GM18499 (cell line): ENCODE results near the gene IL1B.
A peak's percentile ranks its signal among the peaks of the same experiment; 100 is the strongest.

Experiments
- ATAC-seq: cut with Tn5 transposase; IDR thresholded peaks from one replicate; pipeline ENCODE4 v1.9.1; 2021; ENCODE audit warnings: moderate number of reproducible peaks; ENCODE audit not compliant: insufficient read depth, unreplicated experiment

IL1B gene

GRCh38 chr2:112836695-112837117, at the start of gene IL1B:
Gene IL1B, minus strand, starts transcription at chr2:112836779. Its CDS starts 550 bp downstream, at chr2:112836229.
- ATAC-seq: no peak

- ATAC-seq: no peak
Observed at GRCh38 chr2:112886291-112886690, 49.7 kb upstream of the IL1B start.

- ATAC-seq: no peak
Observed at GRCh38 chr2:112885506-112885902, 48.9 kb upstream of the IL1B start.

GRCh38 chr2:112884869-112885505, 48.4 kb upstream of the IL1B start:
- ATAC-seq: no peak

DNA sequence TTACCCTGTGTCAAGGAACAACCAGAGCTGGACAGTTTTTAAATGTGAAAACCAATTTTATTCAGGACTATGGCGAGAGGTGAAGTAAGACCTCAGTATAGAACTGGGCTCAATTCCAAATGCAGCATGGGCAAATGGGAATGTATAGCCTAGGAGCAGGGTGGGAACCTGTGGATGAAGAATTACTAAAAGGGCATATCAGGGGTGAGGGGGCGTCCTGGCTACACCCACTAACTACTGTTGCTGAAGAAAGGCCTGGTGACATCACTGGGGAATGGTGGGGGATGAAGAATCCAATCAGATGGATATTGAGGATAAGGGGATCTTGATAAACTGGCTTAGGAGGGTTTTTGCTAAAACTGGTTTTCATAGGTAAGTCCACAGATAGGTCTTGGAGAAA, 47.1 kb upstream of the IL1B start:
- no peak for ATAC-seq

DNA sequence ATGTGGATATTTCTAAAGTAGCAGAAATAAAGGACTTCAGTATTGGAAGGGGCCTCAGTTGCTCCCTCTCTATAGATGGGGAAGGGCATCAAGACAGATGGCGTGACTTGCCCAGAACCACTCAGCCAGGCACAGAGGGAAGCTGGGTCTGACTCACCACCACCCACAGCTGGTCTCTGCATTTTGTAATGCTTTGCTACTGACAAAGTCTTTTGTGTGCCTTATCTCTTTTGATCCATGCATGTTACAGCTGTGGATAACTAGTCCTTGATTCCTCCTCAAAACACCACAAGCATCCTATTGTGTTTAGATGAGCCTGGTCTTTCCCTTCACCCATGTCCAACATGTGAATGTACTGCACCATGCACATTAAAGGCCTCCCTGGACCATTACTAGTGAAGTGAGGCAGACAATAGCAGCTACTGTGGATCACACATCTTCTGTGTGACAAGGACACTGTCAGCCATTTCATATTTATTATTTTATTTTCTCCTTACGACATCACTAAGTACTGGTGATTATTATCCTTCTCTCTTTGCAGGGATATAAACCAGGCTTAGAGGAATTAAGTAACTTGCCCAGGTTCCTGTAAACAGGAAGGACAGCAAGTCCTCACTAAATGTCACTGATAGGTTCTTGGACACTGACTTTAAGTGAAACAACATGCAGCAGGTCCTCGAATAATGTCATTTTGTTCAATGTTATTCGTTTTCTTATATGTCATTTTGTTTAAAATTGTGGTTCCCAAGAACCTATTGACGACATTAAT, 44.8 kb upstream of the IL1B start:
- peak; percentile 48 for ATAC-seq

DNA sequence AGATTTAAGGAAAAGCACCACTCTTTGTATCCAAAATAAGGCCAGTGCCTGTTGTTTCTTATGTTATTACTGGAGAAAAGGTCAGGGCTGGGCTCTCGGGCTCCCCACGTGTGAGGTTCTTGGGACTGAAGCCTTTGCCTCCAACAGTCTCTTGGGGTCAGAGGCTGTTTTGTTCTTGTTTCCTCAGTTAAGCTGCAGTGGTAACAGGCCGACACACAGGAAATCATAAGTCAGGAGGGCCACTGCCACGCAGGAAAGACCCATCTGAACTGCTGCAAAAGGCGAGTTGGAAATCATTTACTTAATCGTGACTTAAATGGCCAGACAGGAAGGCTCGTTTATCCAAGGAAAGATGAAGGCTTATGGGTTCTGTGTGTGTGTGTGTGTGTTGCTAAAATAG, 44.1 kb upstream of the IL1B start:
- ATAC-seq: no peak

DNA sequence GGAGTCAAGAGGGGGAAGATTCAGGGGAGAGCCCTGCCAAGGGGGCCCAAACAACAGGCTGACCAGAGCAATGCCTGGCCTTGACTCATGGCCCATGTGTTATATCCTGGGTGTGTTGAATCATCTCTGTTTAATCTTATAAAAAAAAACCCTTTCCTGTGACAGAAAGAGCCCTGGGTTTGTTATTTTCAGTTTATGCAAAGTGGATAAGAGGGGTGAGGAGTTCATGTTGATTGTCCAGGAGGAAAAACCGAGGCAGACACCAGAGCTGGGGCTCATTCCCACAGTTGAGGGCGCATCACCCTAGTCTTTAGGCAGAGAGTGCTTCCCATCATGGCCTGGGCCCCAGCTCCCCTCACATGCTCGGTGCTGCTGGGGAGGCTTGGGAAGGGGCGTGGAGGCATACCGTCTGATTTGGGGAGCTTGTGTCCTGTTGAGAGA, 43.5 kb upstream of the IL1B start:
- ATAC-seq: no peak

GRCh38 chr2:112879491-112880041, 43.0 kb upstream of the IL1B start:
- no peak for ATAC-seq

GRCh38 chr2:112877423-112877822, 40.8 kb upstream of the IL1B start:
- no peak for ATAC-seq

- no peak for ATAC-seq
Observed at GRCh38 chr2:112876971-112877361, 40.4 kb upstream of the IL1B start.

DNA sequence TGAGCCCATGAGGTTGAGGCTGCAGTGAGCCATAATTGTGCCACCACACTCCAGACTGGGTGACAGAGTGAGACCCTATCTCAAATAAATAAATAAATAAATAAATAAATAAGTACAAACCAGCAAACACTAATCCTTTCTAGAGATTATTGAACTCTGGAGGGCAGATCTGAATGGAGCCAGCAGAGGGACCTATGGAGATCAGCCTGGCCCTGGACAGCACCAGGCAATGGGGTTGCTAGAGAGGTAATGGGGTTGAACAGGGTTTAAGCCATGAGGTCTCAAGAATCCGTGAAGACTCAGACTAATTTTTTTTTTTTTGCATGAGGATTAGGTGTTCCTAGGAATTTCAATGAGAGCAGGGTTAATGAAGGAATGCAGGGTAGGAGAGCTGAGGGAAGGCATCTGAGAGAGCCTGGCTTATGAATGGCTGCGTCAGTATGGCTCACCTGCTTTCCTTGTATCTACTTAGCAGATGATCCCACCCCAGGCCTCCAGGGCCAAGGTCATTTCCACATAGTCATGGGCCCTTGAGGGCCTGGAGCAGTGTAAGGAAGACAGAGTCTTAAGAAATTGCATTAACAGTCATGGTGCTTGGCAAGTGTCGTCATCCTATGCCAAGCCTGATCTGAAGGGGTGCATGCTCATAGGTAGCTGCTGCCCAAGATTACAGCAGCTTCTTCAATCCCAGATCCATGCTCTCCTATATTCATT, 39.8 kb upstream of the IL1B start:
- no peak for ATAC-seq

DNA sequence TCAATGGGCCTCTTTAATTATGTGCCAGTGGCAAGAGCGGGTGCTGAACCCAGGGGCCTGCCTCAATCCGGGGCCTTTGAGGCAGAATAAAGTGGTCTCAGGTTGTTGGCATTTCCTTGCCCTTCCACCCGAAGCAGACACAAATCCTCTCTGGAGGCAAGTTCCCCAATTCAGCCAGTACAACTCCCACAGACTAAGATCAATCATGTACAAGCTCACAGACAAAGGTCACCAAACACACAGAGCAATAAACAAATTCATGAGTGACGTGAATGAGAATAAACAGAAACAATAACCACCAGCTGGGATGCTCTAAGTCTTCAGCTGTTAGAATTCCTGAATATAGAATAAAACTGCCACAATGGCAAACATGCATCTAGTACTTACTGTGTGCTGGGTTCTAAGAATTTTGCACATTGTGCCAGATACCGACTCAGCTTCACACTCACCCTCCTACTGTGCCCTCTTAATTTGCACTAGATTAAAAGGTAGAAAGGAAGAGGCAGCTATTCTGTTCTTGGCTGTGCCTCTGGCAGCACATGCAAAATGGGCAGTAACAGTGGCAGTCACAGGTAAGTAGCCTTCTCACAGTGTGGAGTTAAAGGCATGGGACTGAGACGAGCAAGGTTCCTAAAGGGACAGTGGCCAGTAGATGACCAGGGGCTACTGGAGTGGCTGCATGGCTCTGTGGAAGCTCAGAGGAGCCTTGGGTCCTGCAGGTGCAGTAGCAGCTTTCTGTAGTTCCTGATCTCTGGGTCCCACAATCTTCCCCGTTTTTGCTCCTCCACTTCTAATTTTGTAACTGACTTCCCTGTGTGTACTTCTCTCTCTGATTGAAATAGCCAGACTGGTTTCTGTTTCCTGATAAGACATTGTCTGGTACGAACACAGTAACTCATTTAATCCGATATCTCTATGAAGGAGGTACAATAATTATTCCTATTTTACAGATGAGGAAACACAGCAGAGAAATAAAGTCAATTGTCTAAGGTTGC, 34.6 kb upstream of the IL1B start:
- no peak for ATAC-seq

DNA sequence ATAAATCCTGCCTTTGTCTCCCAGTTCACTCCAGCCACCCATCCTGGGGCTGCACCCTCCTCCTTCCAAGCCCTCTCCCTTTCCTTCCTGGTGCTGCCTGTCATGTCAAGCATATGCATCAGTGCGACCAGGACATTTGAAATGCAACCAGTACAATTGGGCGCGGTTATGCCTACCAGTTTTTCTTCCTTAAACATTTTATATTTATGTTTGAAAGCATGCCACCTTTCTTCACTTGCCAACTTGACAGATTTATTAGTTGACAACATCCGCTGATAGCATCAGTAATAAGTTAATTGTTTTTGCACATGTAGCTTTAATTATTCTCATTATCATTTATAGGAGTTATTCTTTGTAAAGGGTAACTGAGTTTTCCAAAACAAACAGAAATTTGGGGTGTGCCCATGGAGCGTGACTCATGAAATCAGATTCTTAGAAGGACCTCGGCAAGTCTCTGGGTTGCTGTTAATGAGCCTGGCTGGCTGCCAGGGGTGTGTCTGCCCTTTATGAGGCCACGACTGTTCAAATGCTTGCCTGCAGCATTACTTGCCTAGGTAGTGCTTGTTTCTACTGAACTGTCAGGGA, 32.8 kb upstream of the IL1B start:
- ATAC-seq: no peak

DNA sequence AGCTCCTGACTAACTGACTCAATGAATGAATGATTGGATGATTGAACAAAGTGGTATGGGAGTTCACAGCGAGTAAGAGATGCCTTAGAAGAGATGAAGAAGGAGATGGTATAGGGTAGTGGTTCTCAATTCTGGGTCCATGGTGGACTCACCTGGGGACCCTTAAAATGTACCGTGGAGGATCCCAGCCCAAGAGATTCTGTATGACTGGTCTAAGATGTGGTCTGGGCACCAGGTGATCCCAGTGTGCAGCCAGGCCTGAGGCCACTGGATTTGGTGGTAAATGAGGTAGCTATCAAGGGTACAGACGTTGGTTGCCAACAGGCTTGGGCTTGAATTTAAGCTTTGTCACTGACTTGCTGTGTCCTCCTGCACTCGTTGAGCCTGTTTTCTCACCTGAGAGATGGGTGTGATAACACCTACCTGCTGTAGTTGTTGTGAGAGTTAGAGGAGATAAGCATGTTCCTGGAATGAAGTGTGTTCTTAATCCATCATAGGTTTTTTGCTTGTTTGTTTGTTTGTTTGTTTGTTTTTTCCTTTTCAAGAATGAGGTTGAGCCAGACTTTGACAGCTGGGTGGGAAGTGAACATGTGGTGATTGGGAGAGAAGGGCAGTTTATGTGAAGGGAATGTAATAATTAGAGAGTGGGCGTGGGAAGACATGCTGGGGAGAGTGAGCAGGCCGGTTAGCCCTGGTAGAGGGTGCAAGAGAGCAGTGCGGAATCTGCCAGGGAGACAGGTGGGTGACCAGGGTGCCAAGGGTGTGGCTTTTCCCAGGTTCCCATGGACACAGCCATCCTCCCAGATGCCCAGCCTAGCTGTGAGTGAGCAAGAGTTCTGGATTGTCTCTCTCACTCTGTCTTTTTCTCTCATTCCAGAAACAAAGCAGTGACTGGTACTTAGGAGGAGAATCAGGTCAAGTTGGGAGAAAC, 31.4 kb upstream of the IL1B start:
- ATAC-seq: no peak

DNA sequence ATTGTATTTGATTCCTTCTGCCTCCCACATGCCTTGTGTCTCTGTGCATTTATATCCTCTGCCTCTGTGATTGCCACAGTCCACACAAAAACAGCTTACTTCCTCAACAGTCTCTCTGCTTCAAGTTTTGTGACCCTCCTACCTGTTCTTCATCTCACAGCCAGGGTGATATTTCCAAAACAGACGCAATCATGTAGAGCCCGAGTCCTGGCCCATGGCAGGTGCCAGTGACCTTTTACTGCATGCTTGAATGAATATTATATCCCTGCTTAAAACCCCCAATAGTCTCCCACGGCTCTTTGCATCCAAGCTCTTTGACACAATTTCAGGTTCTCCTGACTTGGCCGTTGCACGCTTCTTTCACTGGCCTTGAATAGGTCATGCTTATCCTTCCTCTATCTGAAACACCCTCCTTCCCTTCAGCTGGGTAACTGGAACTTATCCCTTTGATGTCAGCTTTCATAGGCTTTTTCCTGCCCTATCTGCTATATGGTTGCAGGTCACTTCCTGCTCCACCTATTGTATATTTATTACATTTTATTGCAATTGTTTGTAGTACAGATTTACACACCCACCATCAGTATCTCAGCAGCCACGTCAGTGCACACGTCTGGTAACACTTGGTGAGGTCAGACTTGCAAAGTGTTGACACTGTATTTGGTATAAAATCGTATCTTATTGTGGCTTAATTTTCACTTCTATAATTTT, 29.7 kb upstream of the IL1B start:
- no peak for ATAC-seq

DNA sequence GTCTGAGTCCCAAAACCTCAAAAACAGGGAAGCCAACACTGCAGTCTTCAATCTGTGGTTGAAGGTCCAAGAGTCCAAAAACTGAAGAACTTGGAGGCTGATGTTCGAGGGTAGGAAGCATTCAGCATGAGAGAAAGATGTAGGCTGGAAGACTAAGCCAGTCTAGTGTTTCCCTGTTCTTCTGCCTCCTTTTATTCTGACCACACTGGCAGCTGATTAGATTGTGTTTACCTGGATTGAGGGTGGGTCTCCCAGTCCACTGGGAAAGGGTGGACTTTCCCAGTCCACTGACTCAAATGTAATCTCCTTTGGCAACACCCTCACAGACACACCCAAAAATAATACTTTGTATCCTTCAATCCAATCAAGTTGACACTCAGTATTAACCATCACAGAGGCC, 27.5 kb upstream of the IL1B start:
- ATAC-seq: no peak
